Upper lobe of left lung (tissue), 4 donors: ENCODE results near the gene USP24.

ENCODE experiments used
- CTCF ChIP-seq, 6 experiments: fragments of 450-650 bp in 4 of 6; fragments of 200-600 bp in 2 of 6; sonication (generic) in 2 of 6; IDR thresholded peaks; one replicate each; pipeline ENCODE4 v1.5.1; 2016 to 2019; ENCODE audit warnings: antibody characterized with exemption in 6 of 6
- EP300 ChIP-seq, 4 donors: sonication (generic); formaldehyde crosslinking; IDR thresholded peaks; one replicate each; pipeline ENCODE4 v1.5.1; 2017; ENCODE audit warnings: antibody characterized with exemption in 4 of 4, control low read depth in 2 of 4
- POLR2A ChIP-seq, 4 donors: fragments of 450-650 bp; IDR thresholded peaks; one replicate each; pipeline ENCODE4 v1.5.1; 2016 to 2017; ENCODE audit warnings: antibody characterized with exemption in 4 of 4, mild to moderate bottlenecking in 2 of 4

DNA sequence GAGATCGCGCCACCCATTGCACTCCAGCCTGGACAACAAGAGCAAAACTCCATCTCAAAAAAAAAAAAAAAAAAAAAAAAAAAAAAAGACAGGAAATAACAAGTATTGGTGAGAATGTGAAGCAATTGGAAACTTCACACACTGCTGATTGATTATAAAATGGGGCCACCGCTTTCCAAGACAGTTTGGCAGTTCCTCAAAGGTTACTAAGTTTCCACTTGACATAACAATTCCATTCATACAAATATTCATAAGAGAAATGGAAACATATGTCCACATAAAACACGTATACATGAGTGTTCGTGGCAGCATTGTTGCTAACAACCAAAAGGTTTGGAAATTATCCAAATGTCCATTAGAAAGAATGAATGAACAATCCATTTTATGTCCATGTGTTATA lies 26.3 kb downstream of the USP24 start:
- TF ChIP-seq POLR2A (IDR thresholded peaks at IDR 0.05) (no peak), CTCF (IDR thresholded peaks at IDR 0.05) (no peak), EP300 (IDR thresholded peaks at IDR 0.05) (no peak)
